Mammary epithelial cell (primary cell): ENCODE data around the gene GHRHR.

Experiments used
- EZH2 ChIP-seq: IDR thresholded peaks from 2 replicates; pipeline ENCODE4 v1.6.1; 2012; ENCODE audit warnings: low read length, inconsistent platforms, borderline replicate concordance
- TF ChIP-seq, protein P1 (sequence below), 2 donors: IDR thresholded peaks in 1 of 2; conservative IDR thresholded peaks in 1 of 2; 2 replicates each; pipeline ENCODE4 v1.5.1; 2011 to 2012; ENCODE audit warnings: inconsistent platforms in 2 of 2, low read length in 2 of 2, mild to moderate bottlenecking in 2 of 2, control low read depth in 1 of 2, low read depth in 1 of 2; ENCODE audit not compliant: insufficient read depth in 1 of 2; ENCODE audit errors: extremely low read depth in 1 of 2

DNA sequence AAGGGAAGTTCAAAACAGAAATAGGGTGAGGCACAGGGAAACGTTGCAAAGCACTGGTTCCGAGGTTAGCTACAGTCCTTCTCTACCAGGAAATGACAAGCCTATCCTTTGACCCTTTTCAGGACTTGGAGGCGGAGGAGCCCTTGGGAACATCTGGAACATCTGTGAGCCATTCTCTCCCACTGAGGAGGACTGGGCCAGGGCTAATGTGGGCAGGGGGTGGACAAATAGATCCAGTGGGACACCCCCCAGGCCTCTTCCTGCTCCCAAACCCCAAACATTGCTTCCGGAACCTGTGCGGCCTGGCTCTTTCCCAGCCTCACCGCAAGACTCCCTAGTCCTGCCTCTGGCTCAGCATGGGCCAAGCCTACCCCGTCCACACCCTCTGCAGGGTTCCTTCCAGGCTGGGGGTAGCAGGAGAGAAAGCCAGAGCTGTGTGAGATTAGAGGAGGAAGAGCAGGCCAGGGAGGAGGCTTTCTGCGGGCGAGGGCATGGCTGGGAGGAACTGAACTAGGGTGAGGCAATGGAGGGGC is 36.5 kb downstream of the GHRHR start:
- TF ChIP-seq, protein P1, sequence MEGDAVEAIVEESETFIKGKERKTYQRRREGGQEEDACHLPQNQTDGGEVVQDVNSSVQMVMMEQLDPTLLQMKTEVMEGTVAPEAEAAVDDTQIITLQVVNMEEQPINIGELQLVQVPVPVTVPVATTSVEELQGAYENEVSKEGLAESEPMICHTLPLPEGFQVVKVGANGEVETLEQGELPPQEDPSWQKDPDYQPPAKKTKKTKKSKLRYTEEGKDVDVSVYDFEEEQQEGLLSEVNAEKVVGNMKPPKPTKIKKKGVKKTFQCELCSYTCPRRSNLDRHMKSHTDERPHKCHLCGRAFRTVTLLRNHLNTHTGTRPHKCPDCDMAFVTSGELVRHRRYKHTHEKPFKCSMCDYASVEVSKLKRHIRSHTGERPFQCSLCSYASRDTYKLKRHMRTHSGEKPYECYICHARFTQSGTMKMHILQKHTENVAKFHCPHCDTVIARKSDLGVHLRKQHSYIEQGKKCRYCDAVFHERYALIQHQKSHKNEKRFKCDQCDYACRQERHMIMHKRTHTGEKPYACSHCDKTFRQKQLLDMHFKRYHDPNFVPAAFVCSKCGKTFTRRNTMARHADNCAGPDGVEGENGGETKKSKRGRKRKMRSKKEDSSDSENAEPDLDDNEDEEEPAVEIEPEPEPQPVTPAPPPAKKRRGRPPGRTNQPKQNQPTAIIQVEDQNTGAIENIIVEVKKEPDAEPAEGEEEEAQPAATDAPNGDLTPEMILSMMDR (conservative IDR thresholded peaks at IDR 0.05 in 1 of 2, IDR thresholded peaks at IDR 0.05 in 1 of 2; ENCODE audit: extremely low read depth in 1 of 2, insufficient read depth in 1 of 2, low read depth in 1 of 2, low read length in 2 of 2) = no peak
- TF ChIP-seq EZH2 = no peak
